T-helper 2 cell treated with Interferon-gamma antibody and Interleukin-4, amounts not matched to agents 100 ng/mL and 5 ng/mL, for 36 hours (primary cell): ENCODE measurements around the gene PDK3. TPM values are rescaled to one million over a fixed set of nuclear protein-coding genes. Genes with fewer than 3 reads are reported as not detected.

Source experiments
- intact Hi-C: fragments of 100-400 bp; cut with micrococcal nuclease; formaldehyde crosslinking; loops from one replicate; pipeline ENCODE4 v1.15.1; 2023
- total RNA-seq: library from RNA; stranded (reverse); gene quantifications from 2 replicates; pipeline ENCODE4 v1.2.3, GENCODE V29; 2022

Gene PDK3
- total RNA-seq, 1 donor from 2014 or later = 20.0 TPM

DNA sequence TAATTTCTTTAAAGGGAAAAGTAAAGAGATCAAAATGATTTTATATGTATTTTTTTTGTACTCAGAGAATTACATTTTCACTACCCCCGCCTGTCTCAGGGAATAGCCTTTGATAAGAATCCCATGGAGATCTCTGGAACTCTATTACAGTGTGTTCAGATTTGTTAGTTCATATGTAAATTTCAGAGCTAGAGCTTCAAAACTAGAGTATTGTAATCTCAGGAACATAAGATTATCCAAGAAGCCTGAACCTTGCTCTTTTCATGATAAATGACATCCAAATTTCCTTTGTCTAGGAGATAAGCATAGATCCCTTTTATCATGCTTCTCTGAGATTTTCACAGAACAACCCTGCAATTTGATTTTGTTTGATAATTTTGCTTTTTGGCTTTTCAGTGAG lies 82.9 kb downstream of the PDK3 start:
- intact Hi-C loops = no loop called here

- intact Hi-C loops = no loop called here
Observed at GRCh38 chrX:24550166-24550565, 85.1 kb downstream of the PDK3 start.

GRCh38 chrX:24553011-24553410 lies 87.9 kb downstream of the PDK3 start:
- intact Hi-C loops = no loop called here

DNA sequence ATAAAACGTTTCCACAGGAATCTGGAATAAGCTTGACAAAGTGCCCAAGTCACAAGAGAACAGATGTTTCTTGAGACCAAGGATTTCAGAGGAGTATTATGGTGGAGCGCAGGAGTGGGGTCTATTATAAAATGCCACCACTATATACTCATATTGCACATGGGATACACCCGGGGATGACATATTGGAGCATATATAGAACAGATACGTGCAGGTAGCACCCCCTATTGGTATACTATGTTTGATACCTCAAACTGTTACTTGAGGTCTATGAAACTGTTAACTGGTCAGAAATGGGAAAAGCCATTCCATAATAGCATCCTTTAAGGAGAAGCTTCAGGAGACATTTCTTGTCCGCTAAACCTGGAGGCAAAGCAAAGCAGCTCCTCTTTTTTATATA lies 96.0 kb downstream of the PDK3 start:
- intact Hi-C loops = loop anchor here (1.0 to 2.0 kb wide), 2 partner anchors 164 to 190 kb away; no protein-coding TSS in a partner anchor

- intact Hi-C loops = no loop called here
Observed at GRCh38 chrX:24563291-24564010, 98.4 kb downstream of the PDK3 start.

- intact Hi-C loops = no loop called here
Observed at GRCh38 chrX:24566240-24566639, 101.2 kb downstream of the PDK3 start.

GRCh38 chrX:24567169-24567568 lies 102.1 kb downstream of the PDK3 start:
- intact Hi-C loops = no loop called here

DNA sequence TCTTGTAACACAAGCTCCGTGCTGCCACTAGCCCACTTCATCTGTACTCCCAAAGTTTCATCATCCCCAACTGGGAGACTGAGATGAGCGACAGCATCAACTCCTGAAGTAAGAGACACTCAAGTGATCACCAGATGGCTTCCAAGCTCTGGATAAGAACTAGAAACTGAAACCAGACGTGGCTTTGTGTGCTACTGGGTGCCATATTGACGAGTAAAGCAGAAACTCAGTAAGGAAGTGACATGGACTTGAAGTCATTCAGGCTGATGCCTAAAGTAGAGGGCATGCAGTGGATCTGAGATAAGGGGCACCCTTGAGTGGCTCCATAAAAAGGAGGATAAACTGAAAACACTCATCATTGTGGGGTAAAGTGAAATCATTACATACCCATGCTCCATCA lies 109.7 kb downstream of the PDK3 start:
- intact Hi-C loops = no loop called here

GRCh38 chrX:24575496-24575895 lies 110.4 kb downstream of the PDK3 start:
- intact Hi-C loops = no loop called here

GRCh38 chrX:24577091-24577490 lies 112.0 kb downstream of the PDK3 start:
- intact Hi-C loops = no loop called here

Other genes with a start within 250 kb of the PDK3 start
- not detected in 2 replicates for gene SUPT20HL2, start 151.2 kb upstream of the PDK3 start, total RNA-seq
- gene SUPT20HL1, start 104.6 kb upstream of the PDK3 start, total RNA-seq = not detected in 2 replicates
- gene PCYT1B, start 182.1 kb downstream of the PDK3 start, total RNA-seq = 0.09 TPM in 1 of 2 replicates, not detected in the other
- 36.6 and 38.7 TPM in 2 replicates for gene POLA1, start 228.6 kb downstream of the PDK3 start, total RNA-seq